ENCODE measurements around the gene TAB2.
A peak's percentile ranks its signal among the peaks of the same experiment; 100 is the strongest.

TAB2 gene

GRCh38 chr6:149289966-149290365, 27.5 kb upstream of the TAB2 start:
- DNase-seq (ENCODE audit: low read depth) = no peak

GRCh38 chr6:149293244-149293643, 24.3 kb upstream of the TAB2 start:
- peak; percentile 6 for DNase-seq (ENCODE audit: low read depth)
- no peak overlapping the region for H3K4me3 ChIP-seq (ENCODE audit: low read length)
- TF ChIP-seq CTCF (conservative IDR thresholded peaks at IDR 0.05; ENCODE audit: low read length) = no peak

More at GRCh38 chr6:149289966-149290365, 27.5 kb upstream of the TAB2 start:
- no peak overlapping the region for H3K4me3 ChIP-seq (ENCODE audit: low read length)
- no peak for TF ChIP-seq CTCF (conservative IDR thresholded peaks at IDR 0.05; ENCODE audit: low read length)

- DNase-seq (ENCODE audit: low read depth) = no peak
- no peak for TF ChIP-seq CTCF (conservative IDR thresholded peaks at IDR 0.05; ENCODE audit: low read length)
- no peak overlapping the region for H3K4me3 ChIP-seq (ENCODE audit: low read length)
Observed at GRCh38 chr6:149300563-149300962, 16.9 kb upstream of the TAB2 start.

- no peak overlapping the region for H3K4me3 ChIP-seq (ENCODE audit: low read length)
- no peak for TF ChIP-seq CTCF (conservative IDR thresholded peaks at IDR 0.05; ENCODE audit: low read length)
- no peak for DNase-seq (ENCODE audit: low read depth)
Observed at GRCh38 chr6:149302723-149303122, 14.8 kb upstream of the TAB2 start.

GRCh38 chr6:149303468-149303867, 14.0 kb upstream of the TAB2 start:
- no peak for TF ChIP-seq CTCF (conservative IDR thresholded peaks at IDR 0.05; ENCODE audit: low read length)
- DNase-seq (ENCODE audit: low read depth) = no peak

GRCh38 chr6:149305372-149305771, 12.1 kb upstream of the TAB2 start:
- TF ChIP-seq CTCF (conservative IDR thresholded peaks at IDR 0.05; ENCODE audit: low read length) = no peak
- no peak overlapping the region for H3K4me3 ChIP-seq (ENCODE audit: low read length)
- no peak for DNase-seq (ENCODE audit: low read depth)

More at GRCh38 chr6:149303468-149303867, 14.0 kb upstream of the TAB2 start:
- H3K4me3 ChIP-seq (ENCODE audit: low read length) = no peak overlapping the region

GRCh38 chr6:149306967-149307366, 10.5 kb upstream of the TAB2 start:
- TF ChIP-seq CTCF (conservative IDR thresholded peaks at IDR 0.05; ENCODE audit: low read length) = no peak
- H3K4me3 ChIP-seq (ENCODE audit: low read length) = no peak overlapping the region
- DNase-seq (ENCODE audit: low read depth) = peak; percentile 29

All from AG10803 (cell line).